Right ventricle myocardium superior (tissue), 1 donor: ENCODE data around the gene RAPGEF2. TPM values are rescaled to one million over a fixed set of nuclear protein-coding genes. Genes with fewer than 3 reads are reported as not detected.
A peak's percentile ranks its signal among the peaks of the same experiment; 100 is the strongest.
"Not testable (repeated sequence)": the region's sequence is repeated elsewhere in the genome, so short reads cannot be mapped to it uniquely, and the experiment has no call there.

Source experiments
- ATAC-seq: fragments of 200-7000 bp; cut with Tn5 transposase; one replicate; pipeline ENCODE4 v1.9.1; 2020; ENCODE audit warnings: mild to moderate bottlenecking; ENCODE audit not compliant: poor library complexity
- DNase-seq: peaks from one replicate; pipeline ENCODE4 v3.0.0-alpha.2; 2020
- intact Hi-C: fragments of 100-400 bp; cut with DNase I; formaldehyde crosslinking; loops from one replicate; pipeline ENCODE4 v1.11.2; 2022
- total RNA-seq: library from RNA; stranded (reverse); fragmentation: NEBNext Ultra II Directional; extraction: Animal tissue kit (Norgen Biotek cat#: 25700); gene quantifications from one replicate; pipeline ENCODE4 v1.2.1, GENCODE V29; 2021
- donor health status: DM: no; HTN: yes; CAD: no; lungs with severe emphysema.

Gene RAPGEF2
- total RNA-seq, 1 donor from 2014 or later = 43.8 TPM

- intact Hi-C loops = no loop called here
- ATAC-seq = no peak
- no peak for DNase-seq
Observed at GRCh38 chr4:159358226-159358625, 255.3 kb downstream of the RAPGEF2 start.

GRCh38 chr4:159360549-159360948, 257.7 kb downstream of the RAPGEF2 start:
- no peak for ATAC-seq
- intact Hi-C loops = no loop called here
- no peak for DNase-seq

GRCh38 chr4:159363361-159363760, 260.5 kb downstream of the RAPGEF2 start:
- DNase-seq = no peak
- ATAC-seq = no peak
- intact Hi-C loops = no loop called here

GRCh38 chr4:159366966-159367780, 264.3 kb downstream of the RAPGEF2 start:
- no peak for DNase-seq
- ATAC-seq = no peak
- intact Hi-C loops = no loop called here

GRCh38 chr4:159367781-159368080, 264.9 kb downstream of the RAPGEF2 start:
- ATAC-seq (no peak), DNase-seq (no peak)
- intact Hi-C loops = no loop called here

GRCh38 chr4:159368320-159368719, 265.4 kb downstream of the RAPGEF2 start:
- DNase-seq (no peak), ATAC-seq (no peak)
- intact Hi-C loops = no loop called here

GRCh38 chr4:159369256-159369655, 266.4 kb downstream of the RAPGEF2 start:
- intact Hi-C loops = no loop called here
- DNase-seq = no peak
- ATAC-seq = no peak

GRCh38 chr4:159370286-159370685, 267.4 kb downstream of the RAPGEF2 start:
- DNase-seq = no peak
- intact Hi-C loops = no loop called here
- ATAC-seq = no peak

GRCh38 chr4:159374749-159375530, 272.1 kb downstream of the RAPGEF2 start:
- ATAC-seq (no peak), DNase-seq (no peak)
- intact Hi-C loops = no loop called here

- intact Hi-C loops = no loop called here
- ATAC-seq (peak; percentile 10), DNase-seq (no peak)
Observed at GRCh38 chr4:159376289-159376688, 273.4 kb downstream of the RAPGEF2 start.

- intact Hi-C loops = no loop called here
- ATAC-seq = no peak
Observed at GRCh38 chr4:159378056-159378616, 275.3 kb downstream of the RAPGEF2 start.

GRCh38 chr4:159379064-159379463, 276.2 kb downstream of the RAPGEF2 start:
- DNase-seq, ATAC-seq, intact Hi-C loops: not testable (repeated sequence)

More at GRCh38 chr4:159378056-159378616, 275.3 kb downstream of the RAPGEF2 start:
- no peak for DNase-seq

- intact Hi-C loops = no loop called here
- DNase-seq (no peak), ATAC-seq (no peak)
Observed at GRCh38 chr4:159379836-159380235, 277.0 kb downstream of the RAPGEF2 start.

GRCh38 chr4:159382856-159383561, 280.1 kb downstream of the RAPGEF2 start:
- DNase-seq (no peak), ATAC-seq (no peak)
- intact Hi-C loops = no loop called here

GRCh38 chr4:159383562-159383931, 280.7 kb downstream of the RAPGEF2 start:
- no peak for DNase-seq
- intact Hi-C loops = no loop called here
- ATAC-seq = no peak

- DNase-seq = no peak
- no peak for ATAC-seq
- intact Hi-C loops = no loop called here
Observed at GRCh38 chr4:159384017-159384416, 281.1 kb downstream of the RAPGEF2 start.

- no peak for ATAC-seq
Observed at GRCh38 chr4:159384632-159385031, 281.8 kb downstream of the RAPGEF2 start.

GRCh38 chr4:159386620-159387019, 283.7 kb downstream of the RAPGEF2 start:
- ATAC-seq = no peak
- no peak for DNase-seq
- intact Hi-C loops = no loop called here

More at GRCh38 chr4:159384632-159385031, 281.8 kb downstream of the RAPGEF2 start:
- intact Hi-C loops = no loop called here
- no peak for DNase-seq

GRCh38 chr4:159389756-159390155, 286.9 kb downstream of the RAPGEF2 start:
- no peak for DNase-seq
- intact Hi-C loops = no loop called here
- no peak for ATAC-seq
